Activated T-helper 17 cell treated with anti-CD3 and anti-CD28 coated beads, Interleukin-2, amount 50 U/mL, for 72 hours (primary cell): Measurements from ENCODE around the gene PFKM. TPM values are rescaled to one million over a fixed set of nuclear protein-coding genes. Genes with fewer than 3 reads are reported as not detected.
"Not testable (repeated sequence)": the region's sequence is repeated elsewhere in the genome, so short reads cannot be mapped to it uniquely, and the experiment has no call there.

Experiments
- ATAC-seq: fragments of 150-1000 bp; cut with Tn5 transposase; replicated peaks from 2 replicates; pipeline ENCODE4 v1.10.0; 2021; ENCODE audit warnings: mild to moderate bottlenecking, moderate library complexity
- H3K27ac Mint-ChIP-seq: one replicate; pipeline ENCODE4 v1.8.0; 2022; ENCODE audit warnings: mixed read lengths
- H3K27me3 Mint-ChIP-seq: one replicate; pipeline ENCODE4 v1.8.0; 2022; ENCODE audit warnings: mixed read lengths
- H3K36me3 Mint-ChIP-seq: one replicate; pipeline ENCODE4 v1.8.0; 2022; ENCODE audit warnings: low read depth, mild to moderate bottlenecking, mixed read lengths
- H3K4me1 Mint-ChIP-seq: one replicate; pipeline ENCODE4 v1.8.0; 2022; ENCODE audit warnings: mixed read lengths
- H3K4me3 Mint-ChIP-seq: one replicate; pipeline ENCODE4 v1.8.0; 2022; ENCODE audit warnings: mild to moderate bottlenecking, mixed read lengths
- H3K9me3 Mint-ChIP-seq: one replicate; pipeline ENCODE4 v1.8.0; 2022; ENCODE audit warnings: mixed read lengths
- total RNA-seq, 2 donors: library from RNA; stranded (reverse); gene quantifications; one replicate each; pipeline ENCODE4 v1.2.3, GENCODE V29; 2022

The PFKM gene
- total RNA-seq, 2 donors from 2014 or later: 57.3 to 83.3 TPM

- no peak for ATAC-seq
- H3K36me3 Mint-ChIP-seq: peaks cover 17% of the 10 kb centered on the region
- peak overlapping the region; percentile 99 for H3K27ac Mint-ChIP-seq
- no peaks in the 10 kb centered on the region for H3K9me3 Mint-ChIP-seq
- peaks cover 37% of the 10 kb centered on the region for H3K4me1 Mint-ChIP-seq
- no peaks in the 10 kb centered on the region for H3K27me3 Mint-ChIP-seq
- H3K4me3 Mint-ChIP-seq: peak overlapping the region; percentile 95
These were observed 14.6 kb upstream of the PFKM start for GRCh38 chr12:48104531-48104930.

GRCh38 chr12:48105321-48105866, 13.8 kb upstream of the PFKM start:
- Mint-ChIP-seq H3K9me3 (no peaks in the 10 kb centered on the region), H3K4me1 (peaks cover 41% of the 10 kb centered on the region), H3K27ac (peak overlapping the region; percentile 99), H3K27me3 (no peaks in the 10 kb centered on the region), H3K36me3 (peaks cover 17% of the 10 kb centered on the region), H3K4me3 (peak overlapping the region; percentile 95)
- ATAC-seq: peak; percentile 59

- Mint-ChIP-seq H3K27ac (peak within 1 kb of the TSS; percentile 99), H3K27me3 (no peaks in the 10 kb centered on the region), H3K9me3 (no peaks in the 10 kb centered on the region), H3K4me1 (peaks cover 41% of the 10 kb centered on the region), H3K36me3 (peaks cover 17% of the 10 kb centered on the region), H3K4me3 (peak within 1 kb of the TSS; percentile 95)
- ATAC-seq: peak; percentile 81
These were observed 13.1 kb upstream of the PFKM start, which contains the start of gene SENP1 for GRCh38 chr12:48105867-48106680. SENP1 (minus strand) TSS chr12:48106079; CDS start chr12:48101472, 4,607 bp downstream.

DNA sequence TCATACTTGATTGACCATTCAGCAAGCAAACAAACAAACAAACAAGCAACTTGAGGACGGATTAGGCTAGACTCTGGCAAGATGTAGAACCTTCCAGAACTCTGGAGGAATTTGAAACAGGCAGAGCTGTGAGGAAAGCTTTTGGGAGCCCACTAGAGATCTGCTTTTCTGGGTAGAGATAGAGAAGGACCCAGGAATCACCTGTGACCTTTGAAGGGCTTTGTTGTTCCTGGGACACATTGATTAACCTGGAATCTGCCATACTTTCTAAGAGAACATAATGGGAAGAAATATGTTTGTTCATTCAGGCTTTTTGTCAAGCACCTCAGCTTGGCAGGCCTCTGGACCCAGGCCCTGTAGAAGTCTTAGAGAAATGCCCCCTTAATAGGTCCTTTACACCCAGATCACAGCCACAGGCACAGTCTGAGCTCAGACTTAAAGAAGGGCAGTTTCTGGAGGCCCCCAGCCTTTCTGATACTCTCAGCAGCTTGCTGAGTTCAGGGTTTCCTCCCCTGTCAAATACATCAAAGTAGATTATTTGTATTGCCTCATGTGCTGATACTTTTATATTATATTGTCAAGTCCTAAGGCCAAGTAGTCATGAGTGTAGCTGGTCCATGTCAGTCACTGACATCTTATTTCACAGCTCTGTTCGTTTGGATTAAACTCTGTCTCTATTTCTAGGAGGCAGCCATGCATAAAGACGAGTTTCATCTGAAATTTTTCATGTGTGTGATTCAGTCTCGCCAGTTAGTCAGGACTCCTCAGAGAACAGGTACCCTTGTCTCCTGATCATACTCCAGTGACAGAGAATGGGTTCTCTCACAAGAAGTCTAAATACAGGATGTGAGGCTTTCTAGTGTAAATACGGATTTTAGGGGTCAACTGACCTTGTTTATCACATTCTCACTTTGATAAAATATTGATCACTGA, 12.2 kb upstream of the PFKM start:
- peak overlapping the region; percentile 99 for H3K27ac Mint-ChIP-seq
- no peaks in the 10 kb centered on the region for H3K27me3 Mint-ChIP-seq
- peaks cover 10% of the 10 kb centered on the region for H3K36me3 Mint-ChIP-seq
- peak overlapping the region; percentile 95 for H3K4me3 Mint-ChIP-seq
- ATAC-seq: no peak
- no peaks in the 10 kb centered on the region for H3K9me3 Mint-ChIP-seq
- H3K4me1 Mint-ChIP-seq: peaks cover 41% of the 10 kb centered on the region

- no peak for ATAC-seq
- H3K27me3 Mint-ChIP-seq: no peaks in the 10 kb centered on the region
- H3K4me3 Mint-ChIP-seq: peak overlapping the region; percentile 32
- peak overlapping the region; percentile 40 for H3K27ac Mint-ChIP-seq
- H3K4me1 Mint-ChIP-seq: peaks cover 28% of the 10 kb centered on the region
- H3K36me3 Mint-ChIP-seq: peaks cover 7% of the 10 kb centered on the region
- H3K9me3 Mint-ChIP-seq: no peaks in the 10 kb centered on the region
These were observed 9.7 kb upstream of the PFKM start for GRCh38 chr12:48109424-48109823.

GRCh38 chr12:48110691-48111311, 8.4 kb upstream of the PFKM start:
- Mint-ChIP-seq H3K36me3 (no peaks in the 10 kb centered on the region), H3K4me1 (peaks cover 24% of the 10 kb centered on the region), H3K9me3 (no peaks in the 10 kb centered on the region), H3K27me3 (no peaks in the 10 kb centered on the region), H3K27ac (no peak overlapping the region), H3K4me3 (no peak overlapping the region)
- no peak for ATAC-seq

DNA sequence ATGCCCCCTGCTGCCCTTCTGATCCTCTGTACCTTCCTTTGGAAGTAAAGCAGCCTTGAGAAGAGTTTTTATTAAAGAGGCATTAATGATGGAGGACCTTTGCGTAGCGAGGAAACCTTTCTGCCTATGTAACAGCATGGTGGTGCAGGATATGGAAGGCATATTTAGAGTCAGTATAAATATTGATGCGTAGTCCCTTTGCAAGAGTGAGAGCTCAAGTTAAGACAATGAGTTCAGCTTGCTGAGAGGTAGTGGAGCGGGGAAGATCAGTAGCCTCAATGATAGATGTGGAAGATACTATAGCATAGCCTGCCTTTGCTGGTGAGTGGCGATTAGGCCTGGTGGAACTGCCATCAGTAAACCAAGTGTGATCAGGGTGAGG, 7.9 kb upstream of the PFKM start:
- not testable (repeated sequence) for H3K4me3 Mint-ChIP-seq, H3K36me3 Mint-ChIP-seq, H3K27me3 Mint-ChIP-seq, H3K9me3 Mint-ChIP-seq, ATAC-seq, H3K27ac Mint-ChIP-seq
- H3K4me1 Mint-ChIP-seq: peaks cover 24% of the 10 kb centered on the region

GRCh38 chr12:48115957-48116356, 3.2 kb upstream of the PFKM start:
- Mint-ChIP-seq H3K27me3 (no peaks in the 10 kb centered on the region), H3K4me1 (peaks cover 2% of the 10 kb centered on the region), H3K4me3 (no peak overlapping the region), H3K9me3 (no peaks in the 10 kb centered on the region), H3K36me3 (no peaks in the 10 kb centered on the region), H3K27ac (no peak overlapping the region)
- ATAC-seq: no peak

GRCh38 chr12:48118284-48118871, 786 bp upstream of the PFKM start:
- no peak for ATAC-seq
- H3K27ac Mint-ChIP-seq: peak overlapping the region; percentile 64
- H3K36me3 Mint-ChIP-seq: peaks cover 17% of the 10 kb centered on the region
- H3K9me3 Mint-ChIP-seq: no peaks in the 10 kb centered on the region
- H3K27me3 Mint-ChIP-seq: no peaks in the 10 kb centered on the region
- H3K4me3 Mint-ChIP-seq: peak overlapping the region; percentile 89
- peaks cover 7% of the 10 kb centered on the region for H3K4me1 Mint-ChIP-seq

GRCh38 chr12:48119834-48120195, 651 bp downstream of the PFKM start:
- H3K4me3 Mint-ChIP-seq: peak overlapping the region; percentile 89
- peaks cover 7% of the 10 kb centered on the region for H3K4me1 Mint-ChIP-seq
- no peaks in the 10 kb centered on the region for H3K9me3 Mint-ChIP-seq
- ATAC-seq: no peak
- H3K27ac Mint-ChIP-seq: peak overlapping the region; percentile 64
- no peaks in the 10 kb centered on the region for H3K27me3 Mint-ChIP-seq
- H3K36me3 Mint-ChIP-seq: peaks cover 30% of the 10 kb centered on the region

DNA sequence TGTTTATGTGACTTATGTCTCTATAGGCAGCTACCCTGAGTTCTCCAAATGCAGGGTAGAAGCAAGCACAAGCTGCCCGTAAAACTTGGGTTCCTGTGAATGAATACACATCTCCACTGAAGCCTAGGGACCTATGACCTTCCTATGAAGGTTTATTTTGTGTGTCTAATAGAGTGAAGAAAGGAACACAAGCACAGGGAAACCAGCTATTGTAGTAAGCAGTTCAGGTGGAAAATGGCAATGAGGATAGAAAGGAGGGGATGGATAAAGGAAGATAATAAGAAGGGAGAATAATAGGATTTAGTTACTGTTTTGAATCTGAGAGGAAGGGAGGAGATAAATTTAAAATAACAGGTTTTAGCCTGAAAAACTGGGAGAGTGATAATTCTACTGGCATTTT, 2.4 kb downstream of the PFKM start:
- Mint-ChIP-seq H3K36me3 (peaks cover 45% of the 10 kb centered on the region), H3K4me1 (peaks cover 11% of the 10 kb centered on the region), H3K4me3 (peak overlapping the region; percentile 89), H3K9me3 (no peaks in the 10 kb centered on the region), H3K27ac (no peak overlapping the region), H3K27me3 (no peaks in the 10 kb centered on the region)
- ATAC-seq: no peak

GRCh38 chr12:48122065-48122834, 3.1 kb downstream of the PFKM start:
- no peak overlapping the region for H3K4me3 Mint-ChIP-seq
- H3K27ac Mint-ChIP-seq: no peak overlapping the region
- peaks cover 14% of the 10 kb centered on the region for H3K4me1 Mint-ChIP-seq
- H3K9me3 Mint-ChIP-seq: no peaks in the 10 kb centered on the region
- H3K27me3 Mint-ChIP-seq: no peaks in the 10 kb centered on the region
- peaks cover 52% of the 10 kb centered on the region for H3K36me3 Mint-ChIP-seq
- ATAC-seq: no peak

DNA sequence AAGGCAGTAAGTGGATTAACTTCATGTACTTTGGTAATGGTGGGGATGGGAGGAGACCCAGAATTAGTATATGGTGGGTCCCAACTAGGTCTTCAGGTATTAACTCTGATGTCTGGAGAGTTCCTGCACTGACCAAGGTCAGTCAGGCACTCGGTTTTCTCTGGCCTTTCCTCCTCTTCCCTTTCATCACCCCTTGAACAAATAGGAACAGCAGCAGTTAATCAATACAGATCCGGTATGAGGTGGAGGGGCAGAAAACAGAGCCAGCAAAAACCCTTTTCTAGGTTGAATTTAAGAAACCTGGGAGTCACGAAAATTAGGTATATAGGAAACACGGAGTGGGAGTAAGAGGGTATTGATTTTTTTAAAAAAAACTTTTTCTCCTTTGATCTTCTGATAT, 4.0 kb downstream of the PFKM start:
- Mint-ChIP-seq H3K36me3 (peaks cover 60% of the 10 kb centered on the region), H3K27ac (no peak overlapping the region), H3K27me3 (no peaks in the 10 kb centered on the region), H3K4me1 (peaks cover 17% of the 10 kb centered on the region), H3K9me3 (no peaks in the 10 kb centered on the region), H3K4me3 (no peak overlapping the region)
- ATAC-seq: no peak
